Measurements from ENCODE around the gene TTC9B.

TTC9B gene

GRCh38 chr19:40228863-40229262, 10.7 kb upstream of the TTC9B start:
- Histone ChIP-seq H3K9me3 (ENCODE audit: insufficient read depth, low read depth, low read length) (no peaks in the 10 kb centered on the region), H3K27ac (ENCODE audit: low read depth, low read length) (no peak overlapping the region), H2BK12ac (ENCODE audit: low read length) (no peak overlapping the region), H3K4me2 (ENCODE audit: low read length) (no peak overlapping the region), H3K9ac (ENCODE audit: low read length) (no peak overlapping the region), H3K4ac (ENCODE audit: low read depth, low read length) (no peak overlapping the region), H3K36me3 (ENCODE audit: control insufficient read depth in 1 of 2, insufficient read depth in 2 of 2, low read length in 2 of 2) (peaks cover 13% of the 10 kb centered on the region in 2 experiments), H2AFZ (ENCODE audit: insufficient read depth, low read length, poor library complexity) (no peak overlapping the region), H4K91ac (ENCODE audit: low read depth, low read length) (no peak overlapping the region), H3K18ac (ENCODE audit: low read length) (no peak overlapping the region), H3K4me1 (ENCODE audit: control insufficient read depth in 1 of 2, insufficient read depth in 2 of 2, low read length in 2 of 2) (peaks cover 8 to 15% of the 10 kb centered on the region in 2 experiments), H3K27me3 (ENCODE audit: insufficient read depth, low read length) (peaks cover 4% of the 10 kb centered on the region), H3K79me1 (ENCODE audit: low read length) (peaks cover 4% of the 10 kb centered on the region), H4K8ac (ENCODE audit: low read depth, low read length) (no peak overlapping the region), H2AK5ac (ENCODE audit: low read length) (no peak overlapping the region), H4K12ac (ENCODE audit: low read depth, low read length) (no peak overlapping the region), H2BK120ac (ENCODE audit: insufficient read depth, low read length, poor library complexity) (no peak overlapping the region), H3K14ac (ENCODE audit: low read length) (no peak overlapping the region), H2BK5ac (ENCODE audit: low read depth, low read length, poor library complexity) (no peak overlapping the region), H3K4me3 (ENCODE audit: low read depth, low read length) (no peak overlapping the region), H3K23ac (ENCODE audit: low read length) (no peak overlapping the region), H3K79me2 (ENCODE audit: control insufficient read depth, insufficient read depth, low read length, poor library complexity) (no peaks in the 10 kb centered on the region)
- peak; percentile 28 to 59 for DNase-seq
- WGBS (ENCODE audit: extremely low coverage, insufficient coverage, insufficient read length): no CpG with 5 or more reads among the region's 5 CpGs

GRCh38 chr19:40228346-40228745, 10.2 kb upstream of the TTC9B start:
- Histone ChIP-seq H3K23ac (ENCODE audit: low read length) (no peak overlapping the region), H3K4me1 (ENCODE audit: control insufficient read depth in 1 of 2, insufficient read depth in 2 of 2, low read length in 2 of 2) (peaks cover 8 to 15% of the 10 kb centered on the region in 2 experiments), H3K79me2 (ENCODE audit: control insufficient read depth, insufficient read depth, low read length, poor library complexity) (no peaks in the 10 kb centered on the region), H2AFZ (ENCODE audit: insufficient read depth, low read length, poor library complexity) (no peak overlapping the region), H4K91ac (ENCODE audit: low read depth, low read length) (no peak overlapping the region), H3K27ac (ENCODE audit: low read depth, low read length) (no peak overlapping the region), H4K8ac (ENCODE audit: low read depth, low read length) (no peak overlapping the region), H4K12ac (ENCODE audit: low read depth, low read length) (no peak overlapping the region), H3K36me3 (ENCODE audit: control insufficient read depth in 1 of 2, insufficient read depth in 2 of 2, low read length in 2 of 2) (peaks cover 8% of the 10 kb centered on the region in 2 experiments), H3K4ac (ENCODE audit: low read depth, low read length) (no peak overlapping the region), H2BK120ac (ENCODE audit: insufficient read depth, low read length, poor library complexity) (no peak overlapping the region), H3K9me3 (ENCODE audit: insufficient read depth, low read depth, low read length) (no peaks in the 10 kb centered on the region), H3K9ac (ENCODE audit: low read length) (no peak overlapping the region), H2BK12ac (ENCODE audit: low read length) (no peak overlapping the region), H2BK5ac (ENCODE audit: low read depth, low read length, poor library complexity) (no peak overlapping the region), H3K18ac (ENCODE audit: low read length) (no peak overlapping the region), H3K27me3 (ENCODE audit: insufficient read depth, low read length) (peaks cover 4% of the 10 kb centered on the region), H3K14ac (ENCODE audit: low read length) (no peak overlapping the region), H3K4me2 (ENCODE audit: low read length) (no peak overlapping the region), H3K4me3 (ENCODE audit: low read depth, low read length) (no peak overlapping the region), H3K79me1 (ENCODE audit: low read length) (peaks cover 4% of the 10 kb centered on the region), H2AK5ac (ENCODE audit: low read length) (no peak overlapping the region)
- peak in 1 of 2 donors; percentile 40 for DNase-seq
- WGBS (ENCODE audit: extremely low coverage, insufficient coverage, insufficient read length): no CpG with 5 or more reads among the region's 10 CpGs

- no CpG with 5 or more reads among the region's 21 CpGs for WGBS (ENCODE audit: extremely low coverage, insufficient coverage, insufficient read length)
- no peak overlapping the region for H3K27ac ChIP-seq (ENCODE audit: low read depth, low read length)
Observed at GRCh38 chr19:40225440-40226305, 7.5 kb upstream of the TTC9B start.

GRCh38 chr19:40224342-40225150, 6.4 kb upstream of the TTC9B start:
- no peak for DNase-seq
- no peak overlapping the region for H3K14ac ChIP-seq (ENCODE audit: low read length)
- H4K12ac ChIP-seq (ENCODE audit: low read depth, low read length): no peak overlapping the region
- no peak overlapping the region for H3K23ac ChIP-seq (ENCODE audit: low read length)
- no peak overlapping the region for H2BK5ac ChIP-seq (ENCODE audit: low read depth, low read length, poor library complexity)
- no CpG with 5 or more reads among the region's 32 CpGs for WGBS (ENCODE audit: extremely low coverage, insufficient coverage, insufficient read length)
- no peak overlapping the region for H3K4me3 ChIP-seq (ENCODE audit: low read depth, low read length)
- no peak overlapping the region for H2AK5ac ChIP-seq (ENCODE audit: low read length)
- H2BK120ac ChIP-seq (ENCODE audit: insufficient read depth, low read length, poor library complexity): no peak overlapping the region
- no peak overlapping the region for H2BK12ac ChIP-seq (ENCODE audit: low read length)
- H3K4ac ChIP-seq (ENCODE audit: low read depth, low read length): no peak overlapping the region
- H3K4me2 ChIP-seq (ENCODE audit: low read length): no peak overlapping the region
- H3K36me3 ChIP-seq (ENCODE audit: control insufficient read depth in 1 of 2, insufficient read depth in 2 of 2, low read length in 2 of 2): no peaks in the 10 kb centered on the region
- peaks cover 4% of the 10 kb centered on the region for H3K27me3 ChIP-seq (ENCODE audit: insufficient read depth, low read length)
- H3K9me3 ChIP-seq (ENCODE audit: insufficient read depth, low read depth, low read length): no peaks in the 10 kb centered on the region
- no peaks in the 10 kb centered on the region for H3K79me1 ChIP-seq (ENCODE audit: low read length)
- no peak overlapping the region for H4K91ac ChIP-seq (ENCODE audit: low read depth, low read length)
- H3K4me1 ChIP-seq (ENCODE audit: control insufficient read depth in 1 of 2, insufficient read depth in 2 of 2, low read length in 2 of 2): peaks cover 0 to 1% of the 10 kb centered on the region in 2 experiments
- no peak overlapping the region for H3K18ac ChIP-seq (ENCODE audit: low read length)
- H3K9ac ChIP-seq (ENCODE audit: low read length): no peak overlapping the region
- H4K8ac ChIP-seq (ENCODE audit: low read depth, low read length): no peak overlapping the region
- H3K79me2 ChIP-seq (ENCODE audit: control insufficient read depth, insufficient read depth, low read length, poor library complexity): no peaks in the 10 kb centered on the region
- no peak overlapping the region for H2AFZ ChIP-seq (ENCODE audit: insufficient read depth, low read length, poor library complexity)
- H3K27ac ChIP-seq (ENCODE audit: low read depth, low read length): no peak overlapping the region

More at GRCh38 chr19:40225440-40226305, 7.5 kb upstream of the TTC9B start:
- H2BK120ac ChIP-seq (ENCODE audit: insufficient read depth, low read length, poor library complexity): no peak overlapping the region
- H2BK5ac ChIP-seq (ENCODE audit: low read depth, low read length, poor library complexity): no peak overlapping the region
- no peak overlapping the region for H2AFZ ChIP-seq (ENCODE audit: insufficient read depth, low read length, poor library complexity)
- no peak overlapping the region for H3K4me3 ChIP-seq (ENCODE audit: low read depth, low read length)
- H3K27me3 ChIP-seq (ENCODE audit: insufficient read depth, low read length): peaks cover 4% of the 10 kb centered on the region
- H3K79me1 ChIP-seq (ENCODE audit: low read length): no peaks in the 10 kb centered on the region
- no peak overlapping the region for H3K4me2 ChIP-seq (ENCODE audit: low read length)
- H3K18ac ChIP-seq (ENCODE audit: low read length): no peak overlapping the region
- H4K91ac ChIP-seq (ENCODE audit: low read depth, low read length): no peak overlapping the region
- no peak overlapping the region for H2BK12ac ChIP-seq (ENCODE audit: low read length)
- H3K36me3 ChIP-seq (ENCODE audit: control insufficient read depth in 1 of 2, insufficient read depth in 2 of 2, low read length in 2 of 2): no peaks in the 10 kb centered on the region
- H4K12ac ChIP-seq (ENCODE audit: low read depth, low read length): no peak overlapping the region
- H2AK5ac ChIP-seq (ENCODE audit: low read length): no peak overlapping the region
- DNase-seq: no peak
- no peak overlapping the region for H3K4ac ChIP-seq (ENCODE audit: low read depth, low read length)
- no peak overlapping the region for H3K9ac ChIP-seq (ENCODE audit: low read length)
- H3K79me2 ChIP-seq (ENCODE audit: control insufficient read depth, insufficient read depth, low read length, poor library complexity): no peaks in the 10 kb centered on the region
- H3K4me1 ChIP-seq (ENCODE audit: control insufficient read depth in 1 of 2, insufficient read depth in 2 of 2, low read length in 2 of 2): peaks cover 0 to 3% of the 10 kb centered on the region in 2 experiments
- H3K23ac ChIP-seq (ENCODE audit: low read length): no peak overlapping the region
- no peak overlapping the region for H3K14ac ChIP-seq (ENCODE audit: low read length)
- no peak overlapping the region for H4K8ac ChIP-seq (ENCODE audit: low read depth, low read length)
- no peaks in the 10 kb centered on the region for H3K9me3 ChIP-seq (ENCODE audit: insufficient read depth, low read depth, low read length)
